ENCODE measurements around the gene RELT.
A peak's percentile ranks its signal among the peaks of the same experiment; 100 is the strongest.

Gene RELT

GRCh38 chr11:73372375-73372993 lies 3.7 kb upstream of the RELT start:
- Histone ChIP-seq H3K4me3 (replicated peaks; ENCODE audit: low read depth, low read length) (no peak overlapping the region), H3K36me3 (ENCODE audit: control insufficient read depth, insufficient read depth, low read length) (no peaks in the 10 kb centered on the region; the same call in 1 of the 2 replicates), H3K27me3 (replicated peaks; ENCODE audit: control insufficient read depth, insufficient read depth, low read length) (no peaks in the 10 kb centered on the region)
- no peak for DNase-seq (ENCODE audit: extremely low read depth, insufficient read length)
- peak; percentile 31 for TF ChIP-seq CTCF (IDR thresholded peaks at IDR 0.05; ENCODE audit: insufficient read depth, low read length, poor library complexity, severe bottlenecking)

- Histone ChIP-seq H3K27me3 (replicated peaks; ENCODE audit: control insufficient read depth, insufficient read depth, low read length) (no peaks in the 10 kb centered on the region), H3K36me3 (ENCODE audit: control insufficient read depth, insufficient read depth, low read length) (no peaks in the 10 kb centered on the region; the same call in 1 of the 2 replicates), H3K4me3 (replicated peaks; ENCODE audit: low read depth, low read length) (no peak overlapping the region)
- DNase-seq (ENCODE audit: extremely low read depth, insufficient read length), result no peak
- TF ChIP-seq CTCF (IDR thresholded peaks at IDR 0.05; ENCODE audit: insufficient read depth, low read length, poor library complexity, severe bottlenecking), result no peak
Observed at GRCh38 chr11:73374151-73374550, 2.0 kb upstream of the RELT start.

DNA sequence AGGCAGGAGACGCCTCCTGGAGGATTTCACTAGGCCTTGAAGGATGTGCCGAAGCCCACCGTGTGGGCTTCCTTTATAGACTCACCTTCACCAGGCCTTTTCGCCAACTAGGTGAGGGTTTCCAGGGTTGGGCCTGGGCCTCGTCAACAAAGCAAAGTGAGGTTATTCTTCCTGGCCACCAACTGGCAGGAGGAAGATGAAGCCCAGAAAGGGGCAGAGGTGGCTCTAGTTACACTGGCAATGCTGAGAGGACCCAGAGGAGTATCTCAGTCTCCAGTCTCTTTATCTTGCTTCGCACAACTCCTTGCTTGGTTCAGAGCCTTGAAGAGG lies 404 bp upstream of the RELT start:
- no peak for DNase-seq (ENCODE audit: extremely low read depth, insufficient read length)
- H3K4me3 ChIP-seq (replicated peaks; ENCODE audit: low read depth, low read length), result no peak overlapping the region; the same call in 1 of the 2 replicates
- peaks cover 1% of the 10 kb centered on the region; the same call in 1 of the 2 replicates for H3K36me3 ChIP-seq (ENCODE audit: control insufficient read depth, insufficient read depth, low read length)
- H3K27me3 ChIP-seq (replicated peaks; ENCODE audit: control insufficient read depth, insufficient read depth, low read length), result no peaks in the 10 kb centered on the region
- no peak for TF ChIP-seq CTCF (IDR thresholded peaks at IDR 0.05; ENCODE audit: insufficient read depth, low read length, poor library complexity, severe bottlenecking)

DNA sequence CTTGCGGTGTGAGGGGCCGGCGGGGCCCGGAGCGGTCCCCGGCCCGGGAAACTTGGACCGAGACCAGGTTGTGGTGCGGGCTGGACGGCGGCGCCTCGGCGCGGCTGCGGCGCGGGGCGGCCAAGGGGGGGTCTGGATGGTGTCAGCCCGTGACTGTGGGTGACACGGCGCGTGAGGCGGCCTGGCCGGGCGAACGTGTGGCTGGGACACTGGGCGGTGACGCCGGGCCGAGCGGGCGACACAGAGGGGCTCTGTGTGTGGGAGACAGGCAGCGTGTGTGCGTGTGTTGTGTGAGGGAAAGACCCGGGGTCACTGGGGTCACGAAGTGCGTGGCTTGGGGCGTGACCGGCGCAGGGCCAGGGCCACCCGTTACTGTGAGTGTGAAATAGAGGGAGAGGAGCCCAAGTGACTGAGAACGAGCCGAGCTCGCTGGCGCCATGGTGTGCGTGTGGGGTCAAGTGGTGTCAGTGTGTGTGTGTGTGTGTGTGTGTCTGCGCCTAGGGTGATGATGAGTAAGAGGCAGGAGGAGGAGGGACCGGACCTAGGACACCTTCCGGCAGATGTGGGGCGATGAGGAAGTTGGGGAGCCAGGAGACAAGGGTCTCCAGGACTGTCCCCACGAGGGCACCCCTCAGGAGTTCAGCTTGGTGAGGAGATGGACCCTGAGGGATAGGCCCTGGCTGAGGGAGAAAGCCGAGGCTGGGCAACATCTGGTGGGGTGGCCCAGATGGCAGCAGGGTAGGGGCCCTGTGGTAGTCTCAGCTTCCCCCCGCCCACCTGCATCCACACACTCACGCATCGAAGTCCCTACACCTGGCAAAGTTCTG lies 817 bp downstream of the RELT start:
- H3K4me3 ChIP-seq (replicated peaks; ENCODE audit: low read depth, low read length), result peak overlapping the region; percentile 98
- H3K27me3 ChIP-seq (replicated peaks; ENCODE audit: control insufficient read depth, insufficient read depth, low read length), result no peaks in the 10 kb centered on the region
- TF ChIP-seq CTCF (IDR thresholded peaks at IDR 0.05; ENCODE audit: insufficient read depth, low read length, poor library complexity, severe bottlenecking), result no peak
- H3K36me3 ChIP-seq (ENCODE audit: control insufficient read depth, insufficient read depth, low read length), result peaks cover 1% of the 10 kb centered on the region; the same call in 1 of the 2 replicates
- peak; percentile 79 for DNase-seq (ENCODE audit: extremely low read depth, insufficient read length)

- peak overlapping the region; percentile 98 for H3K4me3 ChIP-seq (replicated peaks; ENCODE audit: low read depth, low read length)
- no peak for TF ChIP-seq CTCF (IDR thresholded peaks at IDR 0.05; ENCODE audit: insufficient read depth, low read length, poor library complexity, severe bottlenecking)
Observed at GRCh38 chr11:73379189-73379880, 3.1 kb downstream of the RELT start.

More at GRCh38 chr11:73379189-73379880, 3.1 kb downstream of the RELT start:
- Histone ChIP-seq H3K36me3 (ENCODE audit: control insufficient read depth, insufficient read depth, low read length) (peaks cover 1% of the 10 kb centered on the region; the same call in 1 of the 2 replicates), H3K27me3 (replicated peaks; ENCODE audit: control insufficient read depth, insufficient read depth, low read length) (no peaks in the 10 kb centered on the region)
- no peak for DNase-seq (ENCODE audit: extremely low read depth, insufficient read length)

Measured in GM06990 (cell line).